ENCODE results near the gene ALDH3A2.

DNA sequence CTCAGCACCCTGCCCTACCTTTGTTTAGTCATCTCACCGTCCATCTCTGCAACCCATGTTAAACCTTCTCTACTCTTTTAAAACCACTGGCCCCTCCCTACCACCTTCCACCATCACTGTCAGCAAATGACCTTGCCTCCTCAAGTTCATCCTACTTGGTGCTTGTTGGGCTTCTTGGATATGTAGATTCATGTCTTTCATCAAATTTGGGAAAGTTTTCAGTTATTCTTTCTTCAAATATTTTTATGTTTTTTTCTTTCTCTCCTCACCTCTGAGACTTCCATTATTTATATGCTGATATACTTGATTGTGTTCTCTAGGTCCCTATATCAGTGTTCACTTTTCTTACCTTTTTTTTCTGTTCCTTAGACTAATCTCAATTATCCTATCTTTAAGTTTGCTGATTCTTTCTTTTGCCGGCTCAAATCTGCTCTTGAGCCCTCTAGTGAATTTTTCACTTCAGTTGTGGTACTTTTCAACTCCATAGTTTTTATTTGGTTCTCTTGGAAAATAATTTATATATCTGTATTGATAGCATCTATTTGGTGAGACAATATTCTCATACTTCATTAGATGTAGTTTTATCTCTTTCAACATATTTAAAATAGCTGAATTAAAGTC is 28.7 kb upstream of the ALDH3A2 start:
- TF ChIP-seq, protein P1, sequence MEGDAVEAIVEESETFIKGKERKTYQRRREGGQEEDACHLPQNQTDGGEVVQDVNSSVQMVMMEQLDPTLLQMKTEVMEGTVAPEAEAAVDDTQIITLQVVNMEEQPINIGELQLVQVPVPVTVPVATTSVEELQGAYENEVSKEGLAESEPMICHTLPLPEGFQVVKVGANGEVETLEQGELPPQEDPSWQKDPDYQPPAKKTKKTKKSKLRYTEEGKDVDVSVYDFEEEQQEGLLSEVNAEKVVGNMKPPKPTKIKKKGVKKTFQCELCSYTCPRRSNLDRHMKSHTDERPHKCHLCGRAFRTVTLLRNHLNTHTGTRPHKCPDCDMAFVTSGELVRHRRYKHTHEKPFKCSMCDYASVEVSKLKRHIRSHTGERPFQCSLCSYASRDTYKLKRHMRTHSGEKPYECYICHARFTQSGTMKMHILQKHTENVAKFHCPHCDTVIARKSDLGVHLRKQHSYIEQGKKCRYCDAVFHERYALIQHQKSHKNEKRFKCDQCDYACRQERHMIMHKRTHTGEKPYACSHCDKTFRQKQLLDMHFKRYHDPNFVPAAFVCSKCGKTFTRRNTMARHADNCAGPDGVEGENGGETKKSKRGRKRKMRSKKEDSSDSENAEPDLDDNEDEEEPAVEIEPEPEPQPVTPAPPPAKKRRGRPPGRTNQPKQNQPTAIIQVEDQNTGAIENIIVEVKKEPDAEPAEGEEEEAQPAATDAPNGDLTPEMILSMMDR (IDR thresholded peaks at IDR 0.05) = no peak
- no peak for TF ChIP-seq POLR2AphosphoS5 (IDR thresholded peaks at IDR 0.05; ENCODE audit: insufficient read depth in 1 of 2, low read depth in 1 of 2)
